Immature natural killer cell (primary cell): ENCODE measurements around the gene CFAP251. TPM values are rescaled to one million over a fixed set of nuclear protein-coding genes. Genes with fewer than 3 reads are reported as not detected.
"Not testable (repeated sequence)": the region's sequence is repeated elsewhere in the genome, so short reads cannot be mapped to it uniquely, and the experiment has no call there.

Source experiments
- DNase-seq, 3 donors: peaks; one replicate each; pipeline ENCODE4 v3.0.0; 2022; ENCODE audit warnings: mixed read lengths in 1 of 3
- H3K27ac Mint-ChIP-seq, 6 donors: one replicate each; pipeline ENCODE4 v1.8.0; 2020; ENCODE audit warnings: mixed read lengths in 6 of 6, mild to moderate bottlenecking in 5 of 6, inconsistent platforms in 4 of 6, moderate library complexity in 3 of 6
- H3K27me3 Mint-ChIP-seq, 3 donors: one replicate each; pipeline ENCODE4 v1.8.0; 2020 to 2021; ENCODE audit warnings: low read depth in 3 of 3, mild to moderate bottlenecking in 3 of 3, mixed read lengths in 3 of 3, moderate library complexity in 3 of 3, inconsistent platforms in 1 of 3
- H3K36me3 Mint-ChIP-seq, 3 donors: one replicate each; pipeline ENCODE4 v1.8.0; 2020; ENCODE audit warnings: mixed read lengths in 3 of 3, inconsistent platforms in 2 of 3, mild to moderate bottlenecking in 2 of 3
- H3K4me1 Mint-ChIP-seq, 2 donors: one replicate each; pipeline ENCODE4 v1.8.0; 2020; ENCODE audit warnings: inconsistent platforms in 2 of 2, mild to moderate bottlenecking in 2 of 2, mixed read lengths in 2 of 2, moderate library complexity in 1 of 2
- H3K4me3 Mint-ChIP-seq, 5 donors: one replicate each; pipeline ENCODE4 v1.8.0; 2020; ENCODE audit warnings: mild to moderate bottlenecking in 5 of 5, mixed read lengths in 5 of 5, inconsistent platforms in 3 of 5, moderate library complexity in 3 of 5
- H3K9me3 Mint-ChIP-seq, 6 donors: one replicate each; pipeline ENCODE4 v1.8.0; 2020; ENCODE audit warnings: mild to moderate bottlenecking in 6 of 6, mixed read lengths in 6 of 6, inconsistent platforms in 4 of 6, moderate library complexity in 3 of 6
- polyA plus RNA-seq, 3 donors: library from polyadenylated mRNA; unstranded; fragments of 300-500 nt; fragmentation: Illumina TruSeq; gene quantifications; one replicate each; pipeline ENCODE4 v1.2.3, GENCODE V29; 2021

CFAP251 gene
- polyA plus RNA-seq, 3 donors from 2014 or later = 0.04 TPM; not detected in 2

GRCh38 chr12:121889274-121889624, 29.1 kb upstream of the CFAP251 start:
- Mint-ChIP-seq H3K9me3 (no peaks in the 10 kb centered on the region), H3K4me1 (peaks cover 34 to 53% of the 10 kb centered on the region in 2 donors), H3K27ac (peak overlapping the region; percentile 91 to 99 (median 98)), H3K36me3 (peaks cover 0 to 3% (median 0%) of the 10 kb centered on the region in 3 donors), H3K4me3 (peak overlapping the region; percentile 98 to 100 (median 98)), H3K27me3 (peaks cover 0 to 18% (median 2%) of the 10 kb centered on the region in 3 donors)
- no peak for DNase-seq

GRCh38 chr12:121889661-121890060, 28.7 kb upstream of the CFAP251 start:
- H3K27me3 Mint-ChIP-seq = peaks cover 0 to 17% (median 2%) of the 10 kb centered on the region in 3 donors
- H3K36me3 Mint-ChIP-seq, DNase-seq, H3K9me3 Mint-ChIP-seq: not testable (repeated sequence)
- peak overlapping the region; percentile 98 to 100 (median 98) for H3K4me3 Mint-ChIP-seq
- H3K27ac Mint-ChIP-seq = peak overlapping the region; percentile 91 to 99 (median 98)
- H3K4me1 Mint-ChIP-seq = peaks cover 34 to 57% of the 10 kb centered on the region in 2 donors

GRCh38 chr12:121892673-121893561, 25.5 kb upstream of the CFAP251 start:
- no peak for DNase-seq

GRCh38 chr12:121893961-121894460, 24.4 kb upstream of the CFAP251 start:
- no peak for DNase-seq
- Mint-ChIP-seq H3K27me3 (peaks cover 0 to 5% (median 0%) of the 10 kb centered on the region in 3 donors), H3K4me3 (no peak overlapping the region), H3K27ac (peak overlapping the region in 4 of 6 donors; percentile 34 to 60 (median 52)), H3K4me1 (peaks cover 22 to 45% of the 10 kb centered on the region in 2 donors), H3K36me3 (peaks cover 0 to 14% (median 4%) of the 10 kb centered on the region in 3 donors), H3K9me3 (no peaks in the 10 kb centered on the region)

More at GRCh38 chr12:121892673-121893561, 25.5 kb upstream of the CFAP251 start:
- peaks cover 0 to 14% (median 4%) of the 10 kb centered on the region in 3 donors for H3K36me3 Mint-ChIP-seq
- H3K27me3 Mint-ChIP-seq = peaks cover 0 to 14% (median 2%) of the 10 kb centered on the region in 3 donors
- no peak overlapping the region for H3K4me3 Mint-ChIP-seq
- H3K4me1 Mint-ChIP-seq = peaks cover 33 to 56% of the 10 kb centered on the region in 2 donors
- H3K27ac Mint-ChIP-seq = peak overlapping the region in 2 of 6 donors; percentile 8 to 9
- H3K9me3 Mint-ChIP-seq = no peaks in the 10 kb centered on the region

- H3K36me3 Mint-ChIP-seq = peaks cover 0 to 14% (median 4%) of the 10 kb centered on the region in 3 donors
- peaks cover 15 to 39% of the 10 kb centered on the region in 2 donors for H3K4me1 Mint-ChIP-seq
- no peaks in the 10 kb centered on the region for H3K9me3 Mint-ChIP-seq
- H3K27ac Mint-ChIP-seq = no peak overlapping the region
- no peak for DNase-seq
- no peak overlapping the region for H3K4me3 Mint-ChIP-seq
- peaks cover 0 to 3% (median 0%) of the 10 kb centered on the region in 3 donors for H3K27me3 Mint-ChIP-seq
Measured at GRCh38 chr12:121894633-121895032, 23.8 kb upstream of the CFAP251 start.

GRCh38 chr12:121898287-121898686, 20.1 kb upstream of the CFAP251 start:
- Mint-ChIP-seq H3K27me3 (peaks cover 0 to 5% (median 4%) of the 10 kb centered on the region in 3 donors), H3K4me3 (no peak overlapping the region), H3K9me3 (no peaks in the 10 kb centered on the region), H3K36me3 (peaks cover 10 to 33% (median 12%) of the 10 kb centered on the region in 3 donors), H3K4me1 (peaks cover 6 to 15% of the 10 kb centered on the region in 2 donors), H3K27ac (no peak overlapping the region)
- DNase-seq = no peak

- peaks cover 2% of the 10 kb centered on the region in 2 donors for H3K4me1 Mint-ChIP-seq
- no peak for DNase-seq
- no peak overlapping the region for H3K27ac Mint-ChIP-seq
- no peak overlapping the region for H3K4me3 Mint-ChIP-seq
- no peaks in the 10 kb centered on the region for H3K9me3 Mint-ChIP-seq
- peaks cover 12 to 34% (median 15%) of the 10 kb centered on the region in 3 donors for H3K36me3 Mint-ChIP-seq
- peaks cover 0 to 5% (median 4%) of the 10 kb centered on the region in 3 donors for H3K27me3 Mint-ChIP-seq
Measured at GRCh38 chr12:121899590-121899989, 18.8 kb upstream of the CFAP251 start.

GRCh38 chr12:121903202-121903601, 15.2 kb upstream of the CFAP251 start:
- Mint-ChIP-seq H3K4me3 (no peak overlapping the region), H3K36me3 (peaks cover 16 to 38% (median 23%) of the 10 kb centered on the region in 3 donors), H3K9me3 (no peaks in the 10 kb centered on the region), H3K27ac (no peak overlapping the region), H3K4me1 (no peaks in the 10 kb centered on the region), H3K27me3 (peaks cover 0 to 4% (median 2%) of the 10 kb centered on the region in 3 donors)
- DNase-seq = no peak

- peaks cover 0 to 5% of the 10 kb centered on the region in 2 donors for H3K4me1 Mint-ChIP-seq
- no peaks in the 10 kb centered on the region for H3K9me3 Mint-ChIP-seq
- H3K4me3 Mint-ChIP-seq = no peak overlapping the region
- H3K27ac Mint-ChIP-seq = no peak overlapping the region
- peaks cover 19 to 48% (median 23%) of the 10 kb centered on the region in 3 donors for H3K36me3 Mint-ChIP-seq
- H3K27me3 Mint-ChIP-seq = peaks cover 0 to 2% (median 2%) of the 10 kb centered on the region in 3 donors
- DNase-seq = no peak
Measured at GRCh38 chr12:121905746-121906145, 12.6 kb upstream of the CFAP251 start.

GRCh38 chr12:121908702-121909101, 9.7 kb upstream of the CFAP251 start:
- peak overlapping the region in 4 of 6 donors; percentile 11 to 77 (median 54) for H3K27ac Mint-ChIP-seq
- H3K9me3 Mint-ChIP-seq = no peaks in the 10 kb centered on the region
- peaks cover 11 to 31% (median 16%) of the 10 kb centered on the region in 3 donors for H3K36me3 Mint-ChIP-seq
- DNase-seq = no peak
- H3K4me1 Mint-ChIP-seq = peaks cover 0 to 5% of the 10 kb centered on the region in 2 donors
- H3K4me3 Mint-ChIP-seq = no peak overlapping the region
- no peaks in the 10 kb centered on the region for H3K27me3 Mint-ChIP-seq

GRCh38 chr12:121911824-121912585, 6.4 kb upstream of the CFAP251 start:
- peaks cover 0 to 5% of the 10 kb centered on the region in 2 donors for H3K4me1 Mint-ChIP-seq
- DNase-seq = no peak
- H3K27me3 Mint-ChIP-seq = no peaks in the 10 kb centered on the region
- peaks cover 8 to 27% (median 13%) of the 10 kb centered on the region in 3 donors for H3K36me3 Mint-ChIP-seq
- no peak overlapping the region for H3K4me3 Mint-ChIP-seq
- H3K27ac Mint-ChIP-seq = peak overlapping the region in 2 of 6 donors; percentile 62 to 75
- H3K9me3 Mint-ChIP-seq = no peaks in the 10 kb centered on the region

GRCh38 chr12:121915841-121916321, 2.5 kb upstream of the CFAP251 start:
- H3K27ac Mint-ChIP-seq = peak overlapping the region; percentile 50 to 93 (median 70)
- H3K4me1 Mint-ChIP-seq = peaks cover 9 to 10% of the 10 kb centered on the region in 2 donors
- no peak overlapping the region for H3K4me3 Mint-ChIP-seq
- peaks cover 3 to 11% (median 5%) of the 10 kb centered on the region in 3 donors for H3K36me3 Mint-ChIP-seq
- DNase-seq = no peak
- H3K9me3 Mint-ChIP-seq = no peaks in the 10 kb centered on the region
- peaks cover 4 to 9% (median 5%) of the 10 kb centered on the region in 3 donors for H3K27me3 Mint-ChIP-seq

GRCh38 chr12:121916719-121917118, 1.7 kb upstream of the CFAP251 start:
- Mint-ChIP-seq H3K27me3 (peaks cover 4 to 9% (median 5%) of the 10 kb centered on the region in 3 donors), H3K4me3 (no peak overlapping the region), H3K27ac (peak overlapping the region; percentile 85 to 97 (median 94)), H3K36me3 (peaks cover 4 to 11% (median 7%) of the 10 kb centered on the region in 3 donors), H3K9me3 (no peaks in the 10 kb centered on the region), H3K4me1 (peaks cover 9 to 10% of the 10 kb centered on the region in 2 donors)
- DNase-seq = no peak
